K562 (cell line): ENCODE data around the gene DPY19L1. TPM values are rescaled to one million over a fixed set of nuclear protein-coding genes. Genes with fewer than 3 reads are reported as not detected.
A peak's percentile ranks its signal among the peaks of the same experiment; 100 is the strongest.

ENCODE experiments used
- ARID2 ChIP-seq: fragments of 450-650 bp; IDR thresholded peaks from 2 replicates; pipeline ENCODE4 v1.6.1; 2017; ENCODE audit warnings: antibody characterized with exemption, mild to moderate bottlenecking
- ATF1 ChIP-seq, 2 experiments: fragments of 450-650 bp in 1 of 2; IDR thresholded peaks; 2 replicates each; pipeline ENCODE4 v1.6.1; 2016; ENCODE audit warnings: missing compliant biosample characterization in 1 of 2, missing genetic modification characterization in 1 of 2
- CXXC5 ChIP-seq: fragments of 250-450 bp; sonication (Bioruptor Pico); IDR thresholded peaks from 2 replicates; pipeline ENCODE4 v1.8.0; 2022; ENCODE audit warnings: inconsistent platforms, mild to moderate bottlenecking, moderate library complexity
- FOXJ2 ChIP-seq: fragments of 200-800 bp; sonication (Bioruptor generic); IDR thresholded peaks from 2 replicates; pipeline ENCODE4 v1.6.1; 2016; ENCODE audit warnings: missing genetic modification characterization, missing compliant biosample characterization
- HOMEZ ChIP-seq: fragments of 250-450 bp; sonication (Bioruptor Pico); IDR thresholded peaks from 2 replicates; pipeline ENCODE4 v1.4.0; 2020; ENCODE audit warnings: mild to moderate bottlenecking, moderate library complexity
- ID3 ChIP-seq, 2 experiments: fragments of 250-450 bp in 1 of 2; fragments of 450-650 bp in 1 of 2; sonication (Bioruptor Pico) in 1 of 2; IDR thresholded peaks; 2 replicates each; pipeline versions ENCODE4 v1.6.1 to v1.8.0; 2016 to 2021; ENCODE audit warnings: mild to moderate bottlenecking in 2 of 2, moderate library complexity in 2 of 2, missing compliant biosample characterization in 1 of 2, missing genetic modification characterization in 1 of 2
- L3MBTL2 ChIP-seq: fragments of 450-650 bp; IDR thresholded peaks from 2 replicates; pipeline ENCODE4 v1.6.1; 2016; ENCODE audit warnings: mild to moderate bottlenecking, moderate library complexity
- OTX1 ChIP-seq: fragments of 450-650 bp; formaldehyde crosslinking; IDR thresholded peaks from 2 replicates; pipeline ENCODE4 v1.4.0; 2022; ENCODE audit warnings: mild to moderate bottlenecking
- RCOR1 ChIP-seq, 2 experiments: IDR thresholded peaks; 2 replicates each; pipeline ENCODE4 v1.6.1; 2012; ENCODE audit warnings: low read depth in 2 of 2, low read length in 2 of 2, borderline replicate concordance in 1 of 2, improper control_type of control experiment in 1 of 2
- RFX5 ChIP-seq: IDR thresholded peaks from 2 replicates; pipeline ENCODE4 v1.6.1; 2011; ENCODE audit warnings: low read depth, mild to moderate bottlenecking, improper control_type of control experiment, low read length
- STAT5B ChIP-seq: fragments of 250-450 bp; sonication (Bioruptor Pico); IDR thresholded peaks from 2 replicates; pipeline ENCODE4 v1.8.0; 2021; ENCODE audit warnings: mild to moderate bottlenecking, inconsistent platforms
- TAF7 ChIP-seq: fragments of 450-650 bp; IDR thresholded peaks from 2 replicates; pipeline ENCODE4 v1.6.1; 2016; ENCODE audit warnings: missing genetic modification characterization, missing compliant biosample characterization
- UBTF ChIP-seq, 2 experiments: IDR thresholded peaks; 2 replicates each; pipeline ENCODE4 v1.6.1; 2012; ENCODE audit warnings: improper control_type of control experiment in 2 of 2, low read depth in 2 of 2, low read length in 2 of 2, borderline replicate concordance in 1 of 2
- ZNF696 ChIP-seq: fragments of 250-450 bp; sonication (Bioruptor Pico); conservative IDR thresholded peaks from 2 replicates; pipeline ENCODE4 v1.4.0; 2020; ENCODE audit warnings: mild to moderate bottlenecking, moderate library complexity
- polyA plus RNA-seq, 8 experiments: library from polyadenylated mRNA; depleted of rRNA in 4 of 8; stranded (reverse) in 5 of 8; unstranded in 3 of 8; fragments of >200 nt; fragmentation: Nextera tagmentation in 2 of 8; fragmentation: Illumina TruSeq in 1 of 8; extraction: Ambion mirVana in 2 of 8; extraction: Trizol in 1 of 8; gene quantifications; 2 replicates each; pipeline versions ENCODE4 v1.2.1 to v1.2.3, GENCODE V29; 2011 to 2014; ENCODE audit warnings: inconsistent platforms in 1 of 8, missing spikeins in 1 of 8
- total RNA-seq, 7 experiments: library from RNA; depleted of rRNA in 6 of 7; stranded (reverse); fragments of >200 nt in 6 of 7; fragmentation: Illumina TruSeq in 2 of 7; extraction: Trizol in 2 of 7; gene quantifications; 2 replicates each; pipeline versions ENCODE4 v1.2.1 to v1.2.3, GENCODE V29; 2011 to 2021; ENCODE audit warnings: low replicate concordance in 1 of 7
- TF ChIP-seq, protein P1 (sequence below): sonication (generic); formaldehyde crosslinking; IDR thresholded peaks from 2 replicates; pipeline ENCODE4 v1.8.0; 2023; ENCODE audit warnings: mild to moderate bottlenecking, missing genetic modification reagents
- TF ChIP-seq, protein P2 (sequence below): sonication (generic); formaldehyde crosslinking; IDR thresholded peaks from 2 replicates; pipeline ENCODE4 v1.8.0; 2022; ENCODE audit warnings: mild to moderate bottlenecking, missing genetic modification reagents
- TF ChIP-seq, protein P3 (sequence below): fragments of 450-650 bp; IDR thresholded peaks from 2 replicates; pipeline ENCODE4 v1.6.1; 2016

Gene DPY19L1
- total and polyA plus RNA-seq, 9 of the 15 experiments (the other 6 are each of a cell fraction or from before 2014, with no cell fraction given), result 4.0 to 34.3 (median 22.1) TPM

- TF ChIP-seq UBTF (IDR thresholded peaks at IDR 0.05; ENCODE audit: borderline replicate concordance in 1 of 2, low read depth in 2 of 2, low read length in 2 of 2), result 0 out of 4 replicates have a peak, but pooled peaks of 1 of the 2 experiments have one; percentile 1
- no peak for TF ChIP-seq ARID2
- TF ChIP-seq CXXC5 (CRISPR knock-in tag), result peak; percentile 13
- no peak for TF ChIP-seq ID3 (CRISPR knock-in tag; IDR thresholded peaks at IDR 0.05)
- no peak for TF ChIP-seq ID3 (tag; IDR thresholded peaks at IDR 0.05)
- peak; percentile 12; the same call in 1 of the 2 replicates for TF ChIP-seq L3MBTL2
- TF ChIP-seq FOXJ2 (tag), result peak; percentile 9; the same call in 1 of the 2 replicates
- TF ChIP-seq RFX5, result no peak
- no peak for TF ChIP-seq STAT5B
- no peak for TF ChIP-seq HOMEZ (CRISPR knock-in tag)
- TF ChIP-seq, protein P1, sequence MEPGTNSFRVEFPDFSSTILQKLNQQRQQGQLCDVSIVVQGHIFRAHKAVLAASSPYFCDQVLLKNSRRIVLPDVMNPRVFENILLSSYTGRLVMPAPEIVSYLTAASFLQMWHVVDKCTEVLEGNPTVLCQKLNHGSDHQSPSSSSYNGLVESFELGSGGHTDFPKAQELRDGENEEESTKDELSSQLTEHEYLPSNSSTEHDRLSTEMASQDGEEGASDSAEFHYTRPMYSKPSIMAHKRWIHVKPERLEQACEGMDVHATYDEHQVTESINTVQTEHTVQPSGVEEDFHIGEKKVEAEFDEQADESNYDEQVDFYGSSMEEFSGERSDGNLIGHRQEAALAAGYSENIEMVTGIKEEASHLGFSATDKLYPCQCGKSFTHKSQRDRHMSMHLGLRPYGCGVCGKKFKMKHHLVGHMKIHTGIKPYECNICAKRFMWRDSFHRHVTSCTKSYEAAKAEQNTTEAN (CRISPR knock-in tag), result no peak
- peak in 1 of 2 experiments; percentile 46; a peak in 1 of 4 replicates for TF ChIP-seq RCOR1 (IDR thresholded peaks at IDR 0.05; ENCODE audit: borderline replicate concordance in 1 of 2, low read depth in 2 of 2, low read length in 2 of 2)
- TF ChIP-seq, protein P2, sequence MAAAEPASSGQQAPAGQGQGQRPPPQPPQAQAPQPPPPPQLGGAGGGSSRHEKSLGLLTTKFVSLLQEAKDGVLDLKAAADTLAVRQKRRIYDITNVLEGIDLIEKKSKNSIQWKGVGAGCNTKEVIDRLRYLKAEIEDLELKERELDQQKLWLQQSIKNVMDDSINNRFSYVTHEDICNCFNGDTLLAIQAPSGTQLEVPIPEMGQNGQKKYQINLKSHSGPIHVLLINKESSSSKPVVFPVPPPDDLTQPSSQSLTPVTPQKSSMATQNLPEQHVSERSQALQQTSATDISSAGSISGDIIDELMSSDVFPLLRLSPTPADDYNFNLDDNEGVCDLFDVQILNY (CRISPR knock-in tag), result no peak
- TF ChIP-seq, protein P3, sequence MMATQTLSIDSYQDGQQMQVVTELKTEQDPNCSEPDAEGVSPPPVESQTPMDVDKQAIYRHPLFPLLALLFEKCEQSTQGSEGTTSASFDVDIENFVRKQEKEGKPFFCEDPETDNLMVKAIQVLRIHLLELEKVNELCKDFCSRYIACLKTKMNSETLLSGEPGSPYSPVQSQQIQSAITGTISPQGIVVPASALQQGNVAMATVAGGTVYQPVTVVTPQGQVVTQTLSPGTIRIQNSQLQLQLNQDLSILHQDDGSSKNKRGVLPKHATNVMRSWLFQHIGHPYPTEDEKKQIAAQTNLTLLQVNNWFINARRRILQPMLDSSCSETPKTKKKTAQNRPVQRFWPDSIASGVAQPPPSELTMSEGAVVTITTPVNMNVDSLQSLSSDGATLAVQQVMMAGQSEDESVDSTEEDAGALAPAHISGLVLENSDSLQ, result no peak
- TF ChIP-seq OTX1 (CRISPR knock-in tag), result no peak
- TF ChIP-seq ATF1 (CRISPR knock-in tag; IDR thresholded peaks at IDR 0.05), result no peak
- TF ChIP-seq ATF1 (tag; IDR thresholded peaks at IDR 0.05), result peak; percentile 40; the same call in 1 of the 2 replicates
- TF ChIP-seq ZNF696 (CRISPR knock-in tag), result no peak
- no peak for TF ChIP-seq TAF7 (tag)
Observed at GRCh38 chr7:35036361-35037171, 719 bp downstream of the DPY19L1 start (continued).
